ENCODE data around the gene PIGC.

Gene PIGC

DNA sequence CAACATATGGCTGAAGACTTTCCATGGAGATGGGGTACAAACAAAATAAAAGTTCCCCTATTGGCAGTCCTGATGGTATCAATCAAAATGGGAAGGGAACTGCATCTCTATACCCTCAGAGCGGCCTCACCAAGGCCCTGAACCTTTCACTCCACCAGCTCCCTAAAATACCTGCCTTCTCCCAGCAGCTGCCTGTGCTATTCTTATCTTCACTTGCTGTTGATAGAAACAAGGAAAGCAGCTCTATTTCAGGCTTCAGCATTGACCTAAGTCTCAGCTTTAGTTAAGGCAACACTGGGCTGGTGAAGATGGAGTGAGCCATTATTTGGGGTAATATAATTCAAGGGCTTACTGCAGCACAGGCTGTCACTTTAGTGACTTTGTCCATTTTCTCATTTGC is 21.7 kb upstream of the PIGC start:
- no peaks in the 10 kb centered on the region for H3K27me3 ChIP-seq
- TF ChIP-seq CTCF (IDR thresholded peaks at IDR 0.05; ENCODE audit: low read depth, low read length) = no peak
- no peak overlapping the region for H3K4me3 ChIP-seq (ENCODE audit: low read depth, low read length)
- H3K36me3 ChIP-seq = no peaks in the 10 kb centered on the region
- no peaks in the 10 kb centered on the region for H3K9me3 ChIP-seq
- no peak for DNase-seq
- no peaks in the 10 kb centered on the region for H3K4me1 ChIP-seq

GRCh38 chr1:172460887-172461315 is 17.0 kb upstream of the PIGC start:
- H3K4me1 ChIP-seq = no peaks in the 10 kb centered on the region
- no peak overlapping the region for H3K4me3 ChIP-seq (ENCODE audit: low read depth, low read length)
- no peaks in the 10 kb centered on the region for H3K9me3 ChIP-seq
- no peak for TF ChIP-seq CTCF (IDR thresholded peaks at IDR 0.05; ENCODE audit: low read depth, low read length)
- DNase-seq = no peak
- no peaks in the 10 kb centered on the region for H3K27me3 ChIP-seq
- no peaks in the 10 kb centered on the region for H3K36me3 ChIP-seq

- no peak for TF ChIP-seq CTCF (IDR thresholded peaks at IDR 0.05; ENCODE audit: low read depth, low read length)
- Histone ChIP-seq H3K27me3 (no peaks in the 10 kb centered on the region), H3K4me1 (no peaks in the 10 kb centered on the region), H3K4me3 (ENCODE audit: low read depth, low read length) (no peak overlapping the region), H3K36me3 (no peaks in the 10 kb centered on the region), H3K9me3 (no peaks in the 10 kb centered on the region)
- no peak for DNase-seq
These were observed 16.3 kb upstream of the PIGC start for GRCh38 chr1:172460177-172460576.

DNA sequence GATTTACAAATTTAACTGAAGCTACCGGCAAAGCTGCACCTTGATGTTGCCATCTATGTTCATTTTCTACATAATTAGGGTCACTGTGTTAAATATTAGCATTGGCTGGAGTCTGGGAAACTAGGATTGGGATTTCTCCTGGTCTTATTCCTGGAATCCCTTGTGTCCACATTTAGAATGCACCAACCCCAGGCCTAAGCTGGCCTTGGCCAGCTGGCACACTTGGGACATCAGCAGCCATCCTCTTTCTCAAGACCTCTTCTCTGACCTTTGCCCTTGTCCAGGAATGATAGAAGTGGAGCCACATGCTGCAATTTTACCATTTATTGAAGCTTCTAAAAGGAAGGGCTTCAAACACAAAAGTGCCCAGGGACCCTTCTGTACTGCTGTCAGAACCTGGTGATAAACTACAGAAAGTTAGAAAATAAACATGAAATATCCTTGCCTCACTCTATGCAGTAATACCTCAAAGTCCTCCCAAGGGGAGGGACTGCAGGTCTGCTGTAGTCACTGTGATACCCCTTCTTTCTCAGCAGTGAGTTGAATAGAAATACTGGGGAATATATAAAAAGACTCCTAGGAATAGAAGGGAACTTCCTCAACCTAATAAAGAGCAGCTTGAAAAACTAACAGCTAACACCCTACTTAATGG is 13.7 kb upstream of the PIGC start:
- Histone ChIP-seq H3K4me3 (ENCODE audit: low read depth, low read length) (no peak overlapping the region), H3K27me3 (no peaks in the 10 kb centered on the region), H3K4me1 (peaks cover 3% of the 10 kb centered on the region), H3K9me3 (no peaks in the 10 kb centered on the region), H3K36me3 (no peaks in the 10 kb centered on the region)
- TF ChIP-seq CTCF (IDR thresholded peaks at IDR 0.05; ENCODE audit: low read depth, low read length) = no peak
- DNase-seq = no peak

DNA sequence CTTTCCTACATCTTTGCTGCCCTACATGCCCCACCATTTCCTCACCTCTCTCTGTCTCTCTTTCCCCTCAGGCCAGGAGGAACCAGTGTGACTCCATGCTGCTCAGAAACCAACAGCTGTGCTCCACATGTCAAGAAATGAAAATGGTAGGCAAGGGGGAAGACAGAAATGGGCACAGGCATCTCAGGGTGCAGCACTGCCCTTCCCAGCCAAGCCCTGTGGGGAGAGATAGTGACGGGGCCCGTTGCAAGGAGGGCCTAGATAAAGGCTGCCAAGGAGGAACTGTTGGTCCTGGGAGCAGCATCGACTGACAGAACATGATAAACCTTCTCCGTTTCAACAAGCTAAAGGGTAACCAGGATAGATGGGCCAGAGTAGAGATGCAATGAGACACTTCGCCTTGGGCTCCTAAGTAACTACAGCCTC is 12.5 kb upstream of the PIGC start:
- no peak overlapping the region for H3K4me3 ChIP-seq (ENCODE audit: low read depth, low read length)
- no peak for DNase-seq
- no peak for TF ChIP-seq CTCF (IDR thresholded peaks at IDR 0.05; ENCODE audit: low read depth, low read length)

DNA sequence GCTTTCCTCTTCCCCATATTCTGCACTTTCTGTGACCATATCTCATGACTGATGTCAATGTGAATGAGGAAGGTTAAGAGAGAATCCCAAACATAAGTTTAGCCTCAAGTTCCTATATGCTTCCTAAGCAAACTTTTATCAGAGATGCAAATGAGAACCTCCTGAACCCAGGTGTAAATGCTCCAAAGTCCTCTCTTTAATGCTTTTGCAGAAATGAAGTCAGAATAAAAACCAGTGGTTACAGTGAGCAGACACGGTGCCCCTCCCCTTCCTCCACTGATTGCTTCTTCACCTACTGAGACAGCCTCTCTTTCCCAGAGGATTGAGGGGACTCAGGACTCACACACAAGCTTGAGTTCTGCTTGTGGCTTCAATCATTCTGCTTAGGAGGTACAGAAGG is 11.6 kb upstream of the PIGC start:
- no peak overlapping the region for H3K4me3 ChIP-seq (ENCODE audit: low read depth, low read length)
- H3K4me1 ChIP-seq = peaks cover 17% of the 10 kb centered on the region
- no peak for TF ChIP-seq CTCF (IDR thresholded peaks at IDR 0.05; ENCODE audit: low read depth, low read length)
- no peaks in the 10 kb centered on the region for H3K27me3 ChIP-seq
- H3K9me3 ChIP-seq = no peaks in the 10 kb centered on the region
- no peaks in the 10 kb centered on the region for H3K36me3 ChIP-seq
- DNase-seq = no peak

More for the DNA sequence above, 12.5 kb upstream of the PIGC start:
- Histone ChIP-seq H3K36me3 (no peaks in the 10 kb centered on the region), H3K9me3 (no peaks in the 10 kb centered on the region), H3K4me1 (peaks cover 7% of the 10 kb centered on the region), H3K27me3 (no peaks in the 10 kb centered on the region)
